Measurements from ENCODE around the gene ZMYM2.

ZMYM2 gene

DNA sequence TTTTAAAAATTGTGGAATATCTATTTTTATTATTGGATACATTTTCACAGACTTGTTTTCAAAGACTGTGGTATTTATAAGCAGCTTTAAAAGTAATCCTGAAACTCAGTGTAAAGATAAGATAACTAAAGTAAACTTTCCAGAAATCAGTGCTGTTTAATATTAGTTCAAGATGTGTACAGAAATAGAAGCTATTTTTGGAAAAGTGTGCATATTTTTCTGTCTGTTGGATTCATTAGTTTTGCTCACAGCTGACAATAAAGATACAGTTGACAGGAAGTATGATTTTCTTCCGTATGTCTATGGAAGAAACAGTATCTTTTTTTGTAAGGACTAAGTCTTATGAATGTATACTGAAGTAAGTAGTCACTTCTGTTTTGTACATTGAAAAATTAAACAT is 116.4 kb downstream of the ZMYM2 start:
- TF ChIP-seq, protein P1, sequence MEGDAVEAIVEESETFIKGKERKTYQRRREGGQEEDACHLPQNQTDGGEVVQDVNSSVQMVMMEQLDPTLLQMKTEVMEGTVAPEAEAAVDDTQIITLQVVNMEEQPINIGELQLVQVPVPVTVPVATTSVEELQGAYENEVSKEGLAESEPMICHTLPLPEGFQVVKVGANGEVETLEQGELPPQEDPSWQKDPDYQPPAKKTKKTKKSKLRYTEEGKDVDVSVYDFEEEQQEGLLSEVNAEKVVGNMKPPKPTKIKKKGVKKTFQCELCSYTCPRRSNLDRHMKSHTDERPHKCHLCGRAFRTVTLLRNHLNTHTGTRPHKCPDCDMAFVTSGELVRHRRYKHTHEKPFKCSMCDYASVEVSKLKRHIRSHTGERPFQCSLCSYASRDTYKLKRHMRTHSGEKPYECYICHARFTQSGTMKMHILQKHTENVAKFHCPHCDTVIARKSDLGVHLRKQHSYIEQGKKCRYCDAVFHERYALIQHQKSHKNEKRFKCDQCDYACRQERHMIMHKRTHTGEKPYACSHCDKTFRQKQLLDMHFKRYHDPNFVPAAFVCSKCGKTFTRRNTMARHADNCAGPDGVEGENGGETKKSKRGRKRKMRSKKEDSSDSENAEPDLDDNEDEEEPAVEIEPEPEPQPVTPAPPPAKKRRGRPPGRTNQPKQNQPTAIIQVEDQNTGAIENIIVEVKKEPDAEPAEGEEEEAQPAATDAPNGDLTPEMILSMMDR (IDR thresholded peaks at IDR 0.05; ENCODE audit: insufficient read depth, low read length, missing control alignments) = no peak
- DNase-seq (ENCODE audit: low read depth, low spot score) = no peak
- ChIA-PET CTCF (interaction anchor here (1.3 kb wide), 1 partner anchor 90 kb away, joined by 3 read pairs; no protein-coding TSS in a partner anchor), POLR2A (no interaction called here)
- no peak overlapping the region for H3K4me3 ChIP-seq (ENCODE audit: low read depth, low read length)

DNA sequence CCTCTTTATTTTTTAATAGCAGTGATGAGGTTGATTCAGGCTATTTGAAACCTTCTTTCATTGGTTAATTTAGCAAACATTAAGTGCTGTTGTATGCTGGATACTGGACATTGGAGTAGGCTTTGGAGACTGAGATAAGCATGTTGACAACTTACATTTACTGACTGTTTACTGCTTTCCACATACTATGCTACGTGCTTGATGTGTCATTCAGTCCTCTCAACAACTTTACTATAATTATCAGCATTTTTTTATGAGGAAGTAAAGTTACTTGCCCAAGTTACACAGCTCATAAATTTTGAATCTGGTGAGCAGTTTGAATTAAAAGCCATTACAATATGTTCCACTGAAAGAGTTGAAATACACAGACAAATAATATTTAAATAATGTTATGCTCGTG is 118.6 kb downstream of the ZMYM2 start:
- ChIA-PET POLR2A (no interaction called here), CTCF (interaction anchor here (2.6 kb wide), 1 partner anchor 92 kb away, joined by 9 read pairs; no protein-coding TSS in a partner anchor)
- DNase-seq (ENCODE audit: low read depth, low spot score) = no peak

DNA sequence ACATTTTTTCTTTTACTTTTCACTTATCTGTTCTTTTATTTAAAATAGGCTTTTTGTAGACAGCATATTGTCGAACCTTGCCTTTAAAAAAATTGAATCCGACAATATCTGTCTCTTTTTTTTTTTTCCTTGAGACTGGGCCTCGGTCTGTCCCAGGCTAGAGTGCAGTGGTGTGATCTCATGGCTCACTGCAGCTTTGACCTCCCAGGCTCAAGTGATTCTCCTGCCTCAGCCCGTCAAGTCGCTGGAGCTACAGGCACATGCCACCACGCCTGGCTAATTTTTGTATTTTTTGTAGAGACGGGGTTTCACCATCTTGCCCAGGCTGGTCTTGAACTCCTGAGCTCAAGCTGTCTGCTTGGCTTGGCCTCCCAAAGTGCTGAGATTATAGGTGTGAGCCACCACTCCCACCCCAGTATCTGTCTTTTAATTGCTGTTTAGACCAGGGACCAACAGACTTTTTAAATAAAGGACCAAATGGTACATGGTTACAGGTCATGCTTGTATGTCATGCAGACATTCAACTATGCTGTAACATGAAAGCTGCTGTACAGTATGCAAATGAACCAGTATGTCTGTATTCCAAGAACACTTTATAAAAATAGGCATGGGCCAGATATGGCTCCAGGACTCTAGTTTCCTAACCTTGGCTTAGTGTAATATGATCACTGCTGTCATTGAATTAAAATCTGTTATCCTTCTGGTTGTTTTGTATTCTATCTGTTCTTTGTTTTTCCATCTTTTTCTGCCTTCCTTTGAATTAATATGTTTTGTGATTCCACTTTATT is 122.0 kb downstream of the ZMYM2 start:
- no peak for DNase-seq (ENCODE audit: low read depth, low spot score)
- TF ChIP-seq, protein P1 (IDR thresholded peaks at IDR 0.05; ENCODE audit: insufficient read depth, low read length, missing control alignments) = no peak
- POLR2A ChIA-PET = no interaction called here
- CTCF ChIA-PET = no interaction called here
- H3K4me3 ChIP-seq (ENCODE audit: low read depth, low read length) = no peak overlapping the region

More for the DNA sequence above, 118.6 kb downstream of the ZMYM2 start:
- no peak overlapping the region for H3K4me3 ChIP-seq (ENCODE audit: low read depth, low read length)
- TF ChIP-seq, protein P1 (IDR thresholded peaks at IDR 0.05; ENCODE audit: insufficient read depth, low read length, missing control alignments) = no peak

DNA sequence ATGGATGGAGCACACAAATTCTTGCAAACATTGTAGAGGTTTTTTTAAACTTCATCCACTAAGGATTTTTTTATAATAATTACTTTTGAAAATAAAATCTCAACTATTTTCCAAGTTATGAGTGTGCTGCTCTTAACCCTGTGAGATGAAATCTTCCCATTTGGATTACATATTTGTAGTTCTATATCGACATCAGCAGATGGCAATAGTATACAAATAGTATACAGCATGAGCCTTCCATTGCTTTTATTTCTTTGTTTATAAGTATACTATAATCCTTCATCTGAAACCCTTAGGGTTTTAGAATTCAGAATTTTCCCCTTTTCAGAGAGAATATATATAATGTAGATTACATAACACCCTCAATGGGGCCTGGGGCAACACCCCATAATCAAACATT is 131.8 kb downstream of the ZMYM2 start:
- TF ChIP-seq, protein P1 (IDR thresholded peaks at IDR 0.05; ENCODE audit: insufficient read depth, low read length, missing control alignments) = no peak
- ChIA-PET POLR2A (no interaction called here), CTCF (interaction anchor here (1.0 to 3.4 kb wide), 5 partner anchors 8 to 87 kb away, joined by 3 to 12 read pairs (median 3); partner anchors contain the start of gene GJA3)
- no peak overlapping the region for H3K4me3 ChIP-seq (ENCODE audit: low read depth, low read length)
- DNase-seq (ENCODE audit: low read depth, low spot score) = no peak

DNA sequence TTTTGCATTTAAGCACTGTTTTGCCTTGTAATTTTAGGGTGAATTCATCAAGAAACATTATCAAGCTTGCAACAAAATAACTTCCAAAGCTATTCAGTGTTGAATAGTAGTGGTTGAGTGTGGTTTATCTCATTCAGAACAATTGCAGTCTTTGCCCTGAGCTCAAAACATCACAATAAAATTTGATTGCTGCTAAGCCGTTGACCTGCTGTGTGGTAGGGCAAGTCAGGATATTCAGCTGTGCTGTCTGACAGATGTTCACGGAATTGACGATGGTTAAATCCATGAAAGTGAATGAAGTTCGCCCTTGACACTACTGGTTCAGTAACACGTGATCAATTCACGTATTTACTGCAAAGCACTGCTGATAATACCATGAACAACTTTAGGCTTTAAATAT is 135.4 kb downstream of the ZMYM2 start:
- CTCF ChIA-PET = interaction anchor here (0.9 to 1.9 kb wide), 2 partner anchors 33 to 70 kb away, joined by 3 to 7 read pairs; no protein-coding TSS in a partner anchor
- no peak overlapping the region for H3K4me3 ChIP-seq (ENCODE audit: low read depth, low read length)
- POLR2A ChIA-PET = no interaction called here
- TF ChIP-seq, protein P1 (IDR thresholded peaks at IDR 0.05; ENCODE audit: insufficient read depth, low read length, missing control alignments) = no peak
- no peak for DNase-seq (ENCODE audit: low read depth, low spot score)

DNA sequence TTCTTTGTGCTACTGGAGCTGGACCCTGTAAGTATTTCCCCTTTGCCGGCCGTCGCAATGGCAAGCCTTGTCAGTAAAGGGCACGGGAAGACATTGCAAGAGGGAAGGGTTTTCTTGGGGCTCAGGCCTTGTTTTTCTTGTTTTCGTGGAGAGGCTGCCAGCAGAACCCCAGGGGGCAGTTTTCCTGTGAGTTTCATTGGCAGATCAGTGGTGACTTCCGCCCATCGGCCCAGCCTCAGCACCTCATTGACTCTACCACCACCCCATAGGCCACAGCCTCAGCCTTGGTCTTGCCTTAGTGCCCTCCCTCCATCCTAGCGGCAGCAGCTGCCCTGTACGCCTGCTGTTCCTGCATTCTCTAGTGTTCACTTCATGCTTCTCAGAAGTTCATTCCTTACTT is 140.8 kb downstream of the ZMYM2 start:
- TF ChIP-seq, protein P1 (IDR thresholded peaks at IDR 0.05; ENCODE audit: insufficient read depth, low read length, missing control alignments) = no peak
- POLR2A ChIA-PET = no interaction called here
- CTCF ChIA-PET = no interaction called here

More for the DNA sequence above, 140.8 kb downstream of the ZMYM2 start:
- DNase-seq (ENCODE audit: low read depth, low spot score) = no peak
- no peak overlapping the region for H3K4me3 ChIP-seq (ENCODE audit: low read depth, low read length)
